Measurements from ENCODE around the gene QRSL1. TPM values are rescaled to one million over a fixed set of nuclear protein-coding genes. Genes with fewer than 3 reads are reported as not detected.

Gene QRSL1
- total RNA-seq, 1 experiment from 2014 or later: 14.0 TPM

- TF ChIP-seq CTCF (IDR thresholded peaks at IDR 0.05; ENCODE audit: unreplicated experiment): no peak
- DNase-seq (ENCODE audit: unreplicated experiment): no peak
- POLR2A ChIA-PET: interaction anchor here (0.7 to 2.8 kb wide), 3 partner anchors 11 to 131 kb away, joined by 3 to 13 read pairs (median 3); no protein-coding TSS in a partner anchor
- BruUV-seq (replicated peaks): TSS peak; percentile 91
- CTCF ChIA-PET: interaction anchor here (0.6 to 1.9 kb wide), 5 partner anchors 11 to 351 kb away, joined by 3 to 7 read pairs (median 3); no protein-coding TSS in a partner anchor
- intact Hi-C loops (cut with micrococcal nuclease): loop anchor here (1.0 kb wide), 1 partner anchor 123 kb away; no protein-coding TSS in a partner anchor
- peaks cover 20% of the 10 kb centered on the region for H3K4me1 Mint-ChIP-seq (ENCODE audit: insufficient read depth, unreplicated experiment)
- H3K27ac Mint-ChIP-seq (ENCODE audit: low read depth, unreplicated experiment): peak overlapping the region; percentile 97
- peaks cover 1% of the 10 kb centered on the region for H3K36me3 Mint-ChIP-seq (ENCODE audit: insufficient read depth, unreplicated experiment)
- no peaks in the 10 kb centered on the region for H3K27me3 Mint-ChIP-seq (ENCODE audit: insufficient read depth, unreplicated experiment)
- peak overlapping the region; percentile 97 for H3K4me3 Mint-ChIP-seq (ENCODE audit: unreplicated experiment)
- H3K9me3 Mint-ChIP-seq (ENCODE audit: unreplicated experiment): no peaks in the 10 kb centered on the region
Measured at GRCh38 chr6:106628658-106629102, 698 bp upstream of the QRSL1 start.

GRCh38 chr6:106629859-106630163 lies 433 bp downstream of the QRSL1 start:
- Mint-ChIP-seq H3K27me3 (ENCODE audit: insufficient read depth, unreplicated experiment) (no peaks in the 10 kb centered on the region), H3K4me1 (ENCODE audit: insufficient read depth, unreplicated experiment) (peaks cover 24% of the 10 kb centered on the region), H3K4me3 (ENCODE audit: unreplicated experiment) (peak overlapping the region; percentile 97), H3K36me3 (ENCODE audit: insufficient read depth, unreplicated experiment) (peaks cover 7% of the 10 kb centered on the region), H3K27ac (ENCODE audit: low read depth, unreplicated experiment) (peak overlapping the region; percentile 97), H3K9me3 (ENCODE audit: unreplicated experiment) (no peaks in the 10 kb centered on the region)
- POLR2A ChIA-PET: interaction anchor here (0.6 to 2.8 kb wide), 13 partner anchors 8 to 350 kb away, joined by 3 to 13 read pairs (median 3); no protein-coding TSS in a partner anchor
- no peak for DNase-seq (ENCODE audit: unreplicated experiment)
- CTCF ChIA-PET: interaction anchor here (0.6 to 1.1 kb wide), 3 partner anchors 67 to 444 kb away, joined by 3 read pairs; no protein-coding TSS in a partner anchor
- intact Hi-C loops (cut with micrococcal nuclease): loop anchor here (1.0 kb wide), 1 partner anchor 121 kb away; no protein-coding TSS in a partner anchor
- TSS peak; percentile 46 for BruUV-seq (replicated peaks)
- TF ChIP-seq CTCF (IDR thresholded peaks at IDR 0.05; ENCODE audit: unreplicated experiment): no peak

- H3K27ac Mint-ChIP-seq (ENCODE audit: low read depth, unreplicated experiment): peak overlapping the region; percentile 97
- H3K9me3 Mint-ChIP-seq (ENCODE audit: unreplicated experiment): no peaks in the 10 kb centered on the region
- peaks cover 26% of the 10 kb centered on the region for H3K4me1 Mint-ChIP-seq (ENCODE audit: insufficient read depth, unreplicated experiment)
- POLR2A ChIA-PET: interaction anchor here (0.6 to 2.8 kb wide), 15 partner anchors 8 to 349 kb away, joined by 3 to 13 read pairs (median 3); no protein-coding TSS in a partner anchor
- TF ChIP-seq CTCF (IDR thresholded peaks at IDR 0.05; ENCODE audit: unreplicated experiment): no peak
- CTCF ChIA-PET: interaction anchor here (0.5 to 1.1 kb wide), 4 partner anchors 29 to 443 kb away, joined by 3 read pairs; no protein-coding TSS in a partner anchor
- H3K4me3 Mint-ChIP-seq (ENCODE audit: unreplicated experiment): peak overlapping the region; percentile 97
- intact Hi-C loops (cut with micrococcal nuclease): no loop called here
- H3K36me3 Mint-ChIP-seq (ENCODE audit: insufficient read depth, unreplicated experiment): peaks cover 11% of the 10 kb centered on the region
- no peaks in the 10 kb centered on the region for H3K27me3 Mint-ChIP-seq (ENCODE audit: insufficient read depth, unreplicated experiment)
- DNase-seq (ENCODE audit: unreplicated experiment): peak; percentile 2
- BruUV-seq (replicated peaks): no TSS peak
Measured at GRCh38 chr6:106630366-106630765, 988 bp downstream of the QRSL1 start.

GRCh38 chr6:106631346-106631745 lies 2.0 kb downstream of the QRSL1 start:
- H3K27me3 Mint-ChIP-seq (ENCODE audit: insufficient read depth, unreplicated experiment): no peaks in the 10 kb centered on the region
- peak; percentile 37 for DNase-seq (ENCODE audit: unreplicated experiment)
- H3K9me3 Mint-ChIP-seq (ENCODE audit: unreplicated experiment): no peaks in the 10 kb centered on the region
- TF ChIP-seq CTCF (IDR thresholded peaks at IDR 0.05; ENCODE audit: unreplicated experiment): no peak
- H3K4me3 Mint-ChIP-seq (ENCODE audit: unreplicated experiment): no peak overlapping the region
- intact Hi-C loops (cut with micrococcal nuclease): no loop called here
- POLR2A ChIA-PET: no interaction called here
- H3K4me1 Mint-ChIP-seq (ENCODE audit: insufficient read depth, unreplicated experiment): peaks cover 22% of the 10 kb centered on the region
- H3K36me3 Mint-ChIP-seq (ENCODE audit: insufficient read depth, unreplicated experiment): peaks cover 14% of the 10 kb centered on the region
- BruUV-seq (replicated peaks): no TSS peak
- CTCF ChIA-PET: no interaction called here
- no peak overlapping the region for H3K27ac Mint-ChIP-seq (ENCODE audit: low read depth, unreplicated experiment)

Data from MCF 10A (cell line).